HG02970 (cell line): ENCODE data around the gene RECK.
"Not testable (repeated sequence)": the region's sequence is repeated elsewhere in the genome, so short reads cannot be mapped to it uniquely, and the experiment has no call there.

Experiments
- ATAC-seq: cut with Tn5 transposase; IDR thresholded peaks from one replicate; pipeline ENCODE4 v1.9.1; 2021; ENCODE audit warnings: mild to moderate bottlenecking, moderate library complexity, moderate number of reproducible peaks; ENCODE audit not compliant: unreplicated experiment, low FRiP score

The RECK gene

GRCh38 chr9:36053971-36054370 lies 17.3 kb downstream of the RECK start:
- no peak for ATAC-seq

GRCh38 chr9:36056896-36057295 lies 20.2 kb downstream of the RECK start:
- ATAC-seq: no peak

- no peak for ATAC-seq
Measured at GRCh38 chr9:36063804-36064447, 27.2 kb downstream of the RECK start.

GRCh38 chr9:36064448-36065037 lies 27.8 kb downstream of the RECK start:
- no peak for ATAC-seq

- no peak for ATAC-seq
Measured at GRCh38 chr9:36074055-36074454, 37.3 kb downstream of the RECK start.

- ATAC-seq: no peak
Measured at GRCh38 chr9:36074870-36075532, 38.3 kb downstream of the RECK start.

GRCh38 chr9:36078051-36078450 lies 41.3 kb downstream of the RECK start:
- no peak for ATAC-seq

GRCh38 chr9:36080519-36080918 lies 43.8 kb downstream of the RECK start:
- ATAC-seq: no peak

GRCh38 chr9:36082931-36083330 lies 46.2 kb downstream of the RECK start:
- no peak for ATAC-seq

GRCh38 chr9:36086442-36086841 lies 49.7 kb downstream of the RECK start:
- no peak for ATAC-seq

- ATAC-seq: not testable (repeated sequence)
Measured at GRCh38 chr9:36087054-36087453, 50.3 kb downstream of the RECK start.

- no peak for ATAC-seq
Measured at GRCh38 chr9:36088020-36088419, 51.3 kb downstream of the RECK start.

- ATAC-seq: no peak
Measured at GRCh38 chr9:36091026-36091953, 54.6 kb downstream of the RECK start.

GRCh38 chr9:36092014-36092413 lies 55.3 kb downstream of the RECK start:
- no peak for ATAC-seq

GRCh38 chr9:36092509-36093215 lies 55.9 kb downstream of the RECK start:
- ATAC-seq: no peak

- no peak for ATAC-seq
Measured at GRCh38 chr9:36093384-36093783, 56.7 kb downstream of the RECK start.

- no peak for ATAC-seq
Measured at GRCh38 chr9:36099718-36100117, 63.0 kb downstream of the RECK start.

GRCh38 chr9:36100532-36100931 lies 63.8 kb downstream of the RECK start:
- no peak for ATAC-seq

GRCh38 chr9:36101916-36102741 lies 65.4 kb downstream of the RECK start:
- ATAC-seq: no peak
